Lower leg skin (tissue), 4 donors: ENCODE results near the gene SOCS7. TPM values are rescaled to one million over a fixed set of nuclear protein-coding genes. Genes with fewer than 3 reads are reported as not detected.

ENCODE experiments used
- DNase-seq, 2 donors: peaks; one replicate each; pipeline ENCODE4 v3.0.0-alpha.2; 2019; ENCODE audit warnings: low spot score in 2 of 2
- H3K4me3 ChIP-seq: fragments of 200-600 bp; sonication (generic); 2 replicates; pipeline ENCODE4 v1.5.1; 2017; ENCODE audit warnings: mild to moderate bottlenecking, low read depth; ENCODE audit not compliant: poor library complexity, severe bottlenecking
- POLR2A ChIP-seq, 2 donors: fragments of 450-650 bp; IDR thresholded peaks; one replicate each; pipeline ENCODE4 v1.6.1; 2016 to 2017; ENCODE audit warnings: antibody characterized with exemption in 2 of 2, mild to moderate bottlenecking in 1 of 2, moderate library complexity in 1 of 2
- WGBS, 2 donors: methylation state at CpG; one replicate each; pipeline ENCODE4 v1.1.5; 2018; 5-methylcytosine and 5-hydroxymethylcytosine counted together
- intact Hi-C: fragments of 100-400 bp; cut with DNase I; formaldehyde crosslinking; loops from one replicate; pipeline ENCODE4 v1.15.0; 2023; ENCODE audit warnings: low total_unique reads
- total RNA-seq, 4 donors: library from RNA; depleted of rRNA; stranded (reverse); fragments of >200 nt; gene quantifications; one replicate each; pipeline ENCODE4 v1.1.0, GENCODE V29; 2016
- TF ChIP-seq, protein P1 (sequence below), 3 donors: fragments of 450-650 bp; IDR thresholded peaks; one replicate each; pipeline ENCODE4 v1.5.1; 2016; ENCODE audit warnings: antibody characterized with exemption in 3 of 3, mild to moderate bottlenecking in 3 of 3, moderate library complexity in 2 of 3

The SOCS7 gene, protein sequence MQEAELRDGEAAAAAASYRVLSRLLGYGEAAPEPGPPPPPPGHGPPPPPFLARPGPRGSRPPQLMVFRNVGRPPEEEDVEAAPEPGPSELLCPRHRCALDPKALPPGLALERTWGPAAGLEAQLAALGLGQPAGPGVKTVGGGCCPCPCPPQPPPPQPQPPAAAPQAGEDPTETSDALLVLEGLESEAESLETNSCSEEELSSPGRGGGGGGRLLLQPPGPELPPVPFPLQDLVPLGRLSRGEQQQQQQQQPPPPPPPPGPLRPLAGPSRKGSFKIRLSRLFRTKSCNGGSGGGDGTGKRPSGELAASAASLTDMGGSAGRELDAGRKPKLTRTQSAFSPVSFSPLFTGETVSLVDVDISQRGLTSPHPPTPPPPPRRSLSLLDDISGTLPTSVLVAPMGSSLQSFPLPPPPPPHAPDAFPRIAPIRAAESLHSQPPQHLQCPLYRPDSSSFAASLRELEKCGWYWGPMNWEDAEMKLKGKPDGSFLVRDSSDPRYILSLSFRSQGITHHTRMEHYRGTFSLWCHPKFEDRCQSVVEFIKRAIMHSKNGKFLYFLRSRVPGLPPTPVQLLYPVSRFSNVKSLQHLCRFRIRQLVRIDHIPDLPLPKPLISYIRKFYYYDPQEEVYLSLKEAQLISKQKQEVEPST
- 10 to 100 TPM; 14.5 to 19.9 (median 19.3) TPM for total RNA-seq

DNA sequence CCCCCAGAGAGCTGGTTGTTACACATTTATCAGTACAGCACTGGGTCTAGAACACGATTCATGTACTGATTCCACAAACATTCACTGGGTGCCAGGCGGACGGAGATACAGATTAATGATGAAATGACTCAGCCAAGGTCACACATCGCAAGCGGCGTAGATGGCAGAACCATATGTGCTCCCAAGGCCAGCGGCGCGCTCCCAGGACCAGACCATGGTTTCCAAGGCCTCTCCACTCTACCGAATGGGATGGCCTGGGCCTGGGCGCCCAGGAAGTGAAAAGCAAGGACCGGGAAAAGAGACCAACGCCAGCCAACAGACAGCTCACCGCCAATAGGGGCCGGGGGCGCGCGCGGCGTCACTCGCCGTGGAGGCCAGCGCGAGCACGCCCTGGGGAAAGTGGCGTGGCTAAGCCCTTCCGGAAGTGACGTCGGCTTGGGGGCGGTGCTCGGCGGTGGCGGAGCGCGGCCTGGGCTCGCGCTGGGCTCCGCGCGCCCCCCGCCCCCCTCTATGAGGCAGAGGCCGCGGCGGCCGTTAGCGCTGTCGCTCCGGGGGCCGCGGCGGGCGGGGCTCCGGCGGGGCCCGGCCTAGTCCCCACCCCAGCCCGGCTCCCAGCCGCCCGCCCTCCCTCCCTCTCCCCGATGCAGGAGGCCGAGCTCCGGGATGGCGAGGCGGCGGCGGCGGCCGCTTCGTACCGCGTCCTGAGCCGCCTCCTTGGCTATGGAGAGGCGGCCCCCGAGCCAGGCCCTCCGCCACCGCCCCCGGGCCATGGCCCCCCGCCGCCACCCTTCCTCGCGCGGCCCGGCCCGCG, at the start of gene SOCS7:
Gene SOCS7, plus strand, starts transcription at position 433 of the 811 bp plus-strand sequence. Its CDS starts 209 bp downstream, at position 642.
- TF ChIP-seq, protein P1, sequence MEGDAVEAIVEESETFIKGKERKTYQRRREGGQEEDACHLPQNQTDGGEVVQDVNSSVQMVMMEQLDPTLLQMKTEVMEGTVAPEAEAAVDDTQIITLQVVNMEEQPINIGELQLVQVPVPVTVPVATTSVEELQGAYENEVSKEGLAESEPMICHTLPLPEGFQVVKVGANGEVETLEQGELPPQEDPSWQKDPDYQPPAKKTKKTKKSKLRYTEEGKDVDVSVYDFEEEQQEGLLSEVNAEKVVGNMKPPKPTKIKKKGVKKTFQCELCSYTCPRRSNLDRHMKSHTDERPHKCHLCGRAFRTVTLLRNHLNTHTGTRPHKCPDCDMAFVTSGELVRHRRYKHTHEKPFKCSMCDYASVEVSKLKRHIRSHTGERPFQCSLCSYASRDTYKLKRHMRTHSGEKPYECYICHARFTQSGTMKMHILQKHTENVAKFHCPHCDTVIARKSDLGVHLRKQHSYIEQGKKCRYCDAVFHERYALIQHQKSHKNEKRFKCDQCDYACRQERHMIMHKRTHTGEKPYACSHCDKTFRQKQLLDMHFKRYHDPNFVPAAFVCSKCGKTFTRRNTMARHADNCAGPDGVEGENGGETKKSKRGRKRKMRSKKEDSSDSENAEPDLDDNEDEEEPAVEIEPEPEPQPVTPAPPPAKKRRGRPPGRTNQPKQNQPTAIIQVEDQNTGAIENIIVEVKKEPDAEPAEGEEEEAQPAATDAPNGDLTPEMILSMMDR (IDR thresholded peaks at IDR 0.05), result no peak
- no peak for TF ChIP-seq POLR2A (IDR thresholded peaks at IDR 0.05)
- peak; percentile 78 to 98 for DNase-seq
- intact Hi-C loops, result loop anchor here (2.0 kb wide), 1 partner anchor 61 kb away; no protein-coding TSS in a partner anchor
- peak within 1 kb of the TSS; percentile 78 for H3K4me3 ChIP-seq
- WGBS, 2 donors, result 3 to 4% methylated on average over 33 to 43 of the region's 84 CpGs

DNA sequence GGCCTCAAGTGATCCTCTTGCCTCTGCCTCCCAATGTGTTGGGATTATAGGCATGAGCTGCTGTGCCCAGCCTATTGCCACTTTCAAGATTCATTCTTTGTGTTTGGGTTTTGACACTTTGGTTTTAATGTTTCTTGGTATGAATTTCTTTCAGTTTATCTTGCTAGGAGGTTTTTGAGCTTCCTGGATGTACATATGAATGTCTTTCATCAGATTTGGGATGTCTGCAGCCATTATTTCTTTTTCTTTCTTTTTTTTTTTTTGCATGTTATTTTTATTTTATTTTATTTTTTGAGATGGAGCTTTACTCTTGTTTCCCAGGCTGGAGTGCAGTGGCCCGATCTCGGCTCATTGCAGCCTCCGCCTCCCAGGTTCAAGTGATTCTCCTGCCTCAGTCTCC, 36.1 kb upstream of the SOCS7 start:
- TF ChIP-seq, protein P1 (IDR thresholded peaks at IDR 0.05), result no peak
- no peak for TF ChIP-seq POLR2A (IDR thresholded peaks at IDR 0.05)
- no peak overlapping the region for H3K4me3 ChIP-seq
- intact Hi-C loops, result no loop called here
- peak in 1 of 2 donors; percentile 7 for DNase-seq
- 60 to 62% methylated on average over 3 of the region's 3 CpGs for WGBS, 2 donors

DNA sequence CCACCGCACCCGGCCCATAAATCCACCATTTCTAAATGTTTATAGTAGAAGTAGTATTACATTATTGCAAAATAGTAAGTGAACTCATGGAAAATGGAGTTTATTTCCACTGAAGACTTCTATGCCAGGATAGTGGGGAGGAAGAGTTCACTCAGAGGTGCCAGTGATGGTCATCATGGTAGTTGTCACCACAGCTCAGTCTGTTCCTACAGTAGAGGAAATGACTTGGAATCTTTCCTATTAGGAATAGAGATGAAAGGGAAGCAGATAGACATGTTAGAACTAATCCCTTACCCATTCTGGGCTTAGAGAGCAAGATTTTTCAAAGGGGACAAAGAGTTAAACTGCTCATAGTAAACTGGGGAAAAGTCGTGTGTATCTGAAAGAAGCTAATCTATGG, 34.6 kb upstream of the SOCS7 start:
- no peak for TF ChIP-seq POLR2A (IDR thresholded peaks at IDR 0.05)
- TF ChIP-seq, protein P1 (IDR thresholded peaks at IDR 0.05), result no peak
- WGBS, 2 donors, result 73 to 76% methylated on average over 3 of the region's 3 CpGs
- no peak overlapping the region for H3K4me3 ChIP-seq
- DNase-seq, result no peak
- intact Hi-C loops, result no loop called here

DNA sequence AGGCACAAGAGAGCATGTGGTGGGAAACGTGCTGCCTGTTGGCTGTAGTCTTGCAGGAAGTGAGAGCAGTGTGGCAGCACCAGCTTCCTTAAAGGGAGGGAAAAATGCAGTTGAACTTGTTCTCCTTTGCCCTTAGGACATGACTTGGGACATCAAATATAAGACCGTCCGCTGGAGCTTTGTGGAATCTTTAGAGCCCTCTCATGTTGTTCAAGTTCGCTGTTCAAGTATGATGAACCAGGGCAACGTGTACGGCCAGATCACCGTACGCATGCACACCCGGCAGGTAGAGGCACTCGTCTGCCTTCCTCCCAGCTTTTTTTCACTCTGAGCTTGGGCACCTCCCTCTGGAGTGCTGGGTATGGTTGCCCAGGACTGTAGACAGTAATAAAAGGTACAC, 31.2 kb upstream of the SOCS7 start:
- intact Hi-C loops, result no loop called here
- TF ChIP-seq, protein P1 (IDR thresholded peaks at IDR 0.05), result no peak
- TF ChIP-seq POLR2A (IDR thresholded peaks at IDR 0.05), result no peak
- DNase-seq, result peak; percentile 31 to 64
- no peak overlapping the region for H3K4me3 ChIP-seq
- 58 to 68% methylated on average over 10 of the region's 10 CpGs for WGBS, 2 donors

DNA sequence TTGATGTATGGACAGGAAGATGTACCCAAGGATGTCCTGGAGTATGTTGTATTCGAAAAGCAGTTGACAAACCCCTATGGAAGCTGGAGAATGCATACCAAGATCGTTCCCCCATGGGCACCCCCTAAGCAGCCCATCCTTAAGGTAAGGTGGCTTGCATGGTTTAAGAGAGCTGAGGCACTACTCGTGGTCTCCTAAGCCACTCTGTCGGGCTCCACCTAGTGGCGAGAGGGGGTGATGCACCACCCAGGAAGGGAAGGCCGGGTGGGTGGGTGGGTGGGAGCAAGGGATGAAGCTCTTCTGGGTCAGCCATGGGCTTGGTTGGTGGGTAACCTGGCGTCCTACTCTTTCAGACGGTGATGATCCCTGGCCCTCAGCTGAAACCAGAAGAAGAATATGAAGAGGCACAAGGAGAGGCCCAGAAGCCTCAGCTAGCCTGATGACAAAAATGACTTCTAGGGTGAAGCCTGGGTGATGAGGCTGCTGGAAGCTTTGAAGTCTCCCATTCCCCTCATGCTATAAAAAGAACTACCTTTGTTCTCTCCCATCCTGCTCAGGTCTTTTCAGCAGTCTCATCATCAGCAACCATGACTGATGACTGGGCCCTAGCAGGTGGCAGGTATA, 29.4 kb upstream of the SOCS7 start:
- WGBS, 2 donors, result 24 to 29% methylated on average over 8 of the region's 8 CpGs
- DNase-seq, result peak in 1 of 2 donors; percentile 88
- intact Hi-C loops, result no loop called here
- H3K4me3 ChIP-seq, result no peak overlapping the region
- TF ChIP-seq, protein P1 (IDR thresholded peaks at IDR 0.05), result no peak
- TF ChIP-seq POLR2A (IDR thresholded peaks at IDR 0.05), result no peak
